HG02588 (cell line): ENCODE measurements around the gene RAB14.

ENCODE experiments used
- ATAC-seq: cut with Tn5 transposase; IDR thresholded peaks from one replicate; pipeline ENCODE4 v1.9.1; 2021; ENCODE audit warnings: mild to moderate bottlenecking, moderate library complexity; ENCODE audit not compliant: unreplicated experiment

Gene RAB14

GRCh38 chr9:121201738-121202533 is at the start of gene RAB14:
Gene RAB14 (minus strand): TSS chr9:121201869. CDS start chr9:121193412, 8,457 bp downstream.
- ATAC-seq = peak; percentile 84

GRCh38 chr9:121249563-121249962 is 47.9 kb upstream of the RAB14 start:
- ATAC-seq = no peak

DNA sequence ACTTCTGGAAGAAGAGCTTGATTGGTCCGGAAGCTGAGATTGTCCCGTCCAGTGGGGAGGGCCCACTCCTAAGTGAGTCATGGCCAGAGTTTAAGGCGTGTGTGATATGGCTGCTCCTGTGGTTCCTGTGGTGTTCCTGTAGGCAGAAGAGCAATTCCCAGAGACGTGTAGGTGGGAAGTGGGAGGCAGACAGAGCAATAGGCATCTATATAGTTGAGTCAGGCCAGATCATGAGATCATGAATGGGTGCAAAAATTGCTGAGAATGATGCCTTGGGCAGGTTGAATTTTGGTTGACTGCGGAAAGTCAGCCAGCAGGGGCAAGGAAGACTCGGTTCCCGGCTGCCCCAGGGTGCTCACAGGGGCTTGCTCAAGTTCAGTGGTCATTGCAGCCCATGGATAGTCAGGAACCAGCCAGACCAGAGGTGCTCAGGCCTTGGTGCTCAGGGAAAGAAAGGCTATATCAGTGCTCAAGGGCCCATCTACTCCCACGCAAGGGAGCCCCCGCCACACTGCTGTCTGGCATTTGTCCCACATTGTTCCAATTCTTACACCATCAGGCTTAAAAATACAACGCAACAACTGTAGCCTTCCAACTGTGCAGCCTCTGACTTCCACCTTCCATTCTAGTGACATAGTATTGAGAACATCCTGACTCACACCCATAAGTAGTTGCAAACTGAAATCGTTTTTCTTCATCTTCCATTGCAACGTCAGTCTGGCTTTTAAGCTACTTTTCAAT is 45.3 kb upstream of the RAB14 start:
- ATAC-seq = no peak

DNA sequence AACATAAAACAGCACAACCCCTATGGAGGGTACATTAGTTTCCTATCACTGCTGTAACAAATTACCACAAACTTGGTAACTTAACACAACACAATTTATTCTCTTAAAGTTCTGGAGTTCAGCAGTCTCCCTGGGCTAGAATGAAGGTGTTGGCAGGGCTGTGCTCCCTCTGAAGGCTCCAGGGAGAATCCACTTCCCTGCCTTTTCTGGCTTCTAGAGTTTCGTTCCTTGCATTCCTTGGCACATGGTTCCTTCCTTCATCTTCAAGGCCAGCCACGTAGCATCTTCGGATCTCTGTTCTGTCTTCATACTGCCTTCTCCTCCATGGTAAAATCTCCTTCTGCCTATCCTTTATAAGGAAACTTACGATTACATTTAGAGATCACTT is 41.3 kb upstream of the RAB14 start:
- no peak for ATAC-seq

- ATAC-seq = no peak
Measured at GRCh38 chr9:121242219-121242958, 40.7 kb upstream of the RAB14 start.

GRCh38 chr9:121240472-121241135 is 38.9 kb upstream of the RAB14 start:
- ATAC-seq = no peak

- no peak for ATAC-seq
Measured at GRCh38 chr9:121239851-121240250, 38.2 kb upstream of the RAB14 start.

GRCh38 chr9:121239071-121239470 is 37.4 kb upstream of the RAB14 start:
- ATAC-seq = no peak

GRCh38 chr9:121237916-121238315 is 36.2 kb upstream of the RAB14 start:
- ATAC-seq = no peak

DNA sequence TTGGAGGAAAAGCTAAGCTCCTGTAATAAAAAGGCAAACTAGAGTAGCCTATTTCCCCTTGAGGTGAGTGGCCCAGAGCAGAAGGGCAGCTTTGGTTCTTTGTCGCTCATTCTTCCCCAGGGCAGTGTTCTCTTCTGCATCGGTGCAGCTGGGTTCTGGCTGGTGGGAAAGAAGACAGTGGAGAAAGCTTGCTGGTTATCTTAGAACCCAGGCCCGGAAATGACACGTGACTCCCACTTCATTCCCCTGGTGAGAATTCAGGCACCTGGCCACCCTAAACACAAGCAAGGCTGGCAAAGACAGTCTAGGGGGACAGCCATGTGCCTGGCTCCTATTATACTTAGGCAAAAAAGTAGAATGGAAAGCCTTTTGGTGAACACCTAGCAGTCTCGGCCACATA is 33.8 kb upstream of the RAB14 start:
- ATAC-seq = no peak

DNA sequence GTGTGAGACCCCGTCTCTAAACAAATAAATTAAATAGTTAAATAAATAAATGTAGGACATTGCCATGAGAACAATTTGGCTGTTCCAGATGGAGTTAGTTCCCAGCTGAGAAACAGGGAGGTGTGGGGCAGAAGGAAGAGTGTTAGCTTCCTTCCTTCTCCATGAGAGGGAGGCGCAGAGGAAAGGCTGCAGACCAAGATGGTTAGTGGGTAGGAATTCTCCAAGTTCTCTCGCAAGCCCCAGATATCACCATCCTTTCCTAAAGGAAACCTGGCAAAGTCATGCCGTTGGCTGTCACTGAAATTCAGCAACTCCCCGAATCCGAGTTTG is 33.1 kb upstream of the RAB14 start:
- no peak for ATAC-seq

DNA sequence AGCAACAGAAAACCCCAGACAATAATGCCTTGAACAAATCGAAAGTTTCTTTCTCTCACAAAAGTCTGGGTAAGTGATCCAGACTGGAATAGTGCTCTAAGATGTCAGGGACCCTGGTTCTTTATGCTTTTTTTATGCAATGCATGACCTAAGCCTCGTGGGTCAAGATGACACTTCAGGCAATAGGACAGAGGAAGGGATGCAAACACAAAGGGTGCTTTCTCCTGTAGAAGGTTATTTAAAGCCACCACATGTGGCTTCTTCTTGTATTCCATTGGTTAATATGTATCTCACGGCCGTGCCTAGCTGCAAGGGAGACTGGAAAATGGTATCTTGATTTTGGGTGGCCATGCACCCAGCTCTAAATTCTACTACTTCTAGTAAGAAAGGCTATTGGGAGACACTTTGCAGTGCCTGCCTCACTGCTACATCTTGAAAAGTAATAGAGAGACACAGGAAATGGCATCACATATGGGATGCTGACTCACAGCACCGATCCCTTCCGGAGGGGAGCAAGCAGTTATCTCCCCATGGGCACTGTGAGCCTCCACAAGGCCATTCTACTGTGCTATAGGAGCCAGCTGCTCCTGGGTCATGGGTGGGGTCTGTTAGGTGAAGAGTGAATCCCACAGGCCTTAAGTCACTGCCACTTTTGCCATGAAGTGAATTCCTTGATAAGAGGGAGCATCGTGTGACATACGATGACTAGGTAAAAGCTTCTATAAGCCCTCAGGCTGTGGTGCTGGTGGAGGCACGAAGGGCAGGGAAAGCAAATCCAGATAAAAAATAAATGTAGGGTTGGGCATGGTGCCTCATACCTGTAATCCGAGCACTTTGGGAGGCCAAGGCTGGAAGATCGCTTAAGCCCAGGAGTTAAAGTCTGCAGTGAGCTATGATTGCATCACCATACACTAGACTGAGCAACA is 32.5 kb upstream of the RAB14 start:
- ATAC-seq = no peak

DNA sequence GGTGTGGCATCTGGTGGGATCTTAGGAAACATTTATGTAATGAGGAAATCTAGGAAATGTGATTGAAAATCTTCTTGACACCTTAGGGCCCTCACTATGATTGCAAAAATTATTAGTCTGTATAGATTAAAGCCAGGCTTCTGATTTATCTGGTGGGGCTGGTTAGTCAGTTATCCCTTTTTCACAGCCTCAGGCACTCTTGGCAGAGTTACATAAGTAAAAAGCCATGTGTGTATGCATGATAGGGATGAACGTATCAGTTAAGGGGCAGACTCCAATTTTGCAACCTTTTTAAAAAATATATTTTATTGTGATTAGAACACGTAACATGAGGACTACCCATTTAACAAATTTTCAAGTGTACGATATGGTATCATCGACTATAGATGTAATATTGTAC is 30.6 kb upstream of the RAB14 start:
- ATAC-seq = no peak

DNA sequence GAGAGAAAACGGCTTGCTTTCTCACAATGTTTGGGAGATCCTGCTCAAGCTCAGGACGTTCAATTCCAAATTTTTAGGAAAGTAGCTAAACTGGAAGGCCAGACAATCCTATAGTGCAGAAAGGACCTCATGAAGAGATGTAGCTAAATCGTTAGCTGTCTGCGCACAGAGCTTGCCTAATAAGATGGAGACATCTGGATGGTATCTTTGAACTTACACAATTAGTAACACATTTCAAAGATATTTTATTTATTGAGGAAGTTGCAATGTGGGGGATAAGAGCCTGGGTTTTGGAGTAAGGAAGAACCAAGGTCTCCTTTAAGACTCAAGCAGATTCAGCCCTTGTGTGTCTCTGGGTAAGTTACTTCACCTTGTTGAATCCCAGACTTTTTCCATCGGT is 28.6 kb upstream of the RAB14 start:
- ATAC-seq = no peak

DNA sequence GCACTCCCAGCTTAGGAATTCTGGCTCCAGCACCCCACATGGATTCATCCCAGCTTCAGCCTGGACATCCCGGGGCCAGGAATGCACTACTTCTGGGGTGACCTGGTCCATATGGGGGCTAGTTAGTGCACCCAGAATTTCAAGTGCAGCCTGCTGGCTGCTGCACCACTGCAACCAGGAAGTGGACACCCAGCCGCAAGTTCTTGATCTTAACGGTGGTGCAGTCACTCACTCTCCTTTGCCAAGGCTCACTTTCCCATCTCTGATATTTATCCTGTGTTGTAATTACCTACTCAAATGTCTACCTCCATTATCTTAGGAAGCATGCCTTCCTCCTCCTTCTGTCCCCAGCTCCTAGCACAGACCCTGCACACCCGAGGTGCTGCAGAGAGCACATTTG is 26.2 kb upstream of the RAB14 start:
- ATAC-seq = no peak

- no peak for ATAC-seq
Measured at GRCh38 chr9:121226175-121226574, 24.5 kb upstream of the RAB14 start.

DNA sequence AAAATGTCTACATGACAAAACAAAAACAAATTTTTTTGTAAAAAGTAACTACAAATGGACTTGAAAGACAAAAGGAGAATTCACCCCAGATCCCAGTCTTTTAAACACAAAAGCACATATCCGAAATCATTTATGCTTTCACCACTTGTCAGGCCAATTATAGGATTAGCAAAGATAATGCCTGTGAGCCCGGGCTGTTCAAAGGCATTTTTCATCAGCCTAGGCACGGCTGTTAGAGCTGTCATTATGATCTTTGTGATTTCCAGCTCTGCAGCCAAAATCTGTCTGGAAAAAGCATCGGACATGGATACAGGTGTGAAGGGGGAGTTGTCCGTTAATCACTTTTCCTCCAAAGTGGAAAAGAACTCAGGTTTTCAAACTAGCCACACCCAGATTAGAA is 23.6 kb upstream of the RAB14 start:
- ATAC-seq = no peak

DNA sequence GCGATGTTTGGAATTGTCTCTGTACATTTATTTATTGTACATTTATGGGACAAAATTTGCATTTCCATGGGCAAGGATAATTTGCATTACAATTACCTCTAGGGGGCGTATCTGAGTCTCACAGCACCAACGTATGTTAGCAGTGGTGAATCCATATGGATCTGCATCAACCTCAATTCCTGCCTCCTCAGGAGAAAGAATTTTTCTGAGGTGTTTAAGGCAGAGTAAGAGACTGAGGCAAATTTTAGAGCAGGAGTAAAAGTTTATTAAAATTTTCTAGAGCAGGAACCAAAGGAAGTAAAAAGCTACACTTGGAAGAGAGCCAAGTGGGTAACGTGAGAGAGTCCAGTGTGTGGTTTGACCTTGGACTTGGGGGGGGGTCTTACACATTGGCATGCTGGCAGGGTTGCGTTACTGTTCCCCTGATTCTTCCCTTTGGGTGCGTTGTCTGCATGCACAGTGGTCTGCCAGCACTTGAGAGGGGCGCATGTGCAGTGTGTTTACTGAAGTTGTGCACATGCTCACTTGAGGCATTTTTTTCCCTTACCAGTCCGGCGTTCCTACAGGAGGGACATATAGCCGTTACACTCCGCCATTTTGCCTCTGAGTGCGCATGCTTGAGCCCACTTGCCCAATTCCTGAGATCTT is 21.0 kb upstream of the RAB14 start:
- no peak for ATAC-seq

DNA sequence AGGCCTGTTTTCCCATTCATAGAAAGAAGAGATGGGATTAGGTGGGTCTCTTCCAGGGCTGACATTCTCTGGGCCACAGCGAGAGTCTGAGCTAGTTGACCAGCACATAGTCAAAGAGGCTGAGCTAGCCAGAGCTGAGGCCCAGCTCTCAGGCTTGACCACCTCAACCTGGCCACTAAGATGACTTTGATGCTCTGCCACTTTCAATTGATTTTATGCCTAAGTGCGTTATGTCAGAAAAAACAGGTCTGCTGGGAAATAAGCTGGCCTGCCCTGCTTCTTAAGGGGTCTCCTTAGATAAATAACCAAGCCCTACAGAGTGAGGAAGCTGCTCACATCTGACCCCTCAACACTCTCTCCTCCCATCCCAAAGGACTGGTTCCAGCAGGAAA is 20.0 kb upstream of the RAB14 start:
- no peak for ATAC-seq
